Endodermal cell (in vitro differentiated cells): ENCODE results near the gene CISD1. TPM values are rescaled to one million over a fixed set of nuclear protein-coding genes. Genes with fewer than 3 reads are reported as not detected.

Experiments
- DNase-seq: peaks from one replicate; pipeline ENCODE4 v3.0.0-alpha.2; 2017
- H3K27ac ChIP-seq: 2 replicates; pipeline ENCODE4 v1.5.1; 2013; ENCODE audit warnings: mild to moderate bottlenecking, low read depth, low read length, moderate library complexity
- H3K27me3 ChIP-seq: 2 replicates; pipeline ENCODE4 v1.6.1; 2013; ENCODE audit warnings: mild to moderate bottlenecking, low read length, moderate library complexity; ENCODE audit not compliant: insufficient read depth, control insufficient read depth, poor library complexity, severe bottlenecking
- H3K36me3 ChIP-seq: 2 replicates; pipeline ENCODE4 v1.7.0; 2013; ENCODE audit warnings: mild to moderate bottlenecking, low read length, moderate library complexity; ENCODE audit not compliant: control insufficient read depth, insufficient read depth
- H3K4me1 ChIP-seq: one replicate; pipeline ENCODE4 v1.7.0; 2013; ENCODE audit warnings: low read length; ENCODE audit not compliant: control insufficient read depth, insufficient read depth
- H3K4me3 ChIP-seq: 2 replicates; pipeline ENCODE4 v1.5.1; 2013; ENCODE audit warnings: mild to moderate bottlenecking, low read length, moderate library complexity
- H3K9ac ChIP-seq: 2 replicates; pipeline ENCODE4 v1.6.1; 2013; ENCODE audit warnings: mild to moderate bottlenecking, low read length, moderate library complexity; ENCODE audit not compliant: poor library complexity, severe bottlenecking; ENCODE audit errors: extremely low read depth
- H3K9me3 ChIP-seq: 2 replicates; pipeline ENCODE4 v1.6.1; 2013; ENCODE audit warnings: mild to moderate bottlenecking, low read length, moderate library complexity; ENCODE audit not compliant: control insufficient read depth
- H3K27ac Mint-ChIP-seq: 2 replicates; pipeline ENCODE4 v1.8.0; 2020; ENCODE audit warnings: mixed read lengths
- H3K27me3 Mint-ChIP-seq: 2 replicates; pipeline ENCODE4 v1.8.0; 2021; ENCODE audit warnings: mild to moderate bottlenecking, mixed read lengths; ENCODE audit not compliant: insufficient read depth
- H3K36me3 Mint-ChIP-seq: 2 replicates; pipeline ENCODE4 v1.8.0; 2020; ENCODE audit warnings: low read depth, mixed read lengths
- H3K4me1 Mint-ChIP-seq: 2 replicates; pipeline ENCODE4 v1.8.0; 2020; ENCODE audit warnings: mixed read lengths
- H3K4me3 Mint-ChIP-seq: 2 replicates; pipeline ENCODE4 v1.8.0; 2020; ENCODE audit warnings: mild to moderate bottlenecking, moderate library complexity, mixed read lengths
- H3K9me3 Mint-ChIP-seq: 2 replicates; pipeline ENCODE4 v1.8.0; 2020; ENCODE audit warnings: mild to moderate bottlenecking, mixed read lengths
- WGBS, 2 experiments: methylation state at CpG; one replicate each; pipeline versions ENCODE4 v1.1.5 to v1.1.7; 2013; ENCODE audit warnings: missing lambda C conversion rate in 2 of 2, mixed read lengths in 1 of 2; ENCODE audit not compliant: insufficient coverage in 1 of 2, insufficient read length in 1 of 2; 5-methylcytosine and 5-hydroxymethylcytosine counted together
- long read RNA-seq, 4 experiments: library from polyadenylated mRNA in 2 of 4; library from RNA in 1 of 4; library from capped mRNA in 1 of 4; stranded (forward) in 3 of 4; unstranded in 1 of 4; transcript quantifications; one replicate each; pipeline ENCODE4 v2.0.0, GENCODE V29; 2020 to 2021; ENCODE audit warnings: inconsistent platforms in 1 of 4
- polyA plus RNA-seq, 2 experiments: library from polyadenylated mRNA; stranded (reverse); fragments of 50-300 nt; gene quantifications; one replicate each; pipeline ENCODE4 v1.2.3, GENCODE V29; 2013
- total RNA-seq, 2 donors: library from RNA; stranded (reverse); fragmentation: NEBNext Ultra II Directional in 1 of 2; extraction: Animal tissue kit (Norgen Biotek cat#: 25700) in 1 of 2; gene quantifications; 2 replicates in 1 of 2; 3 replicates in 1 of 2; pipeline ENCODE4 v1.2.1, GENCODE V29; 2021
- TF ChIP-seq, protein P1 (sequence below): fragments of 200-600 bp; sonication (generic); conservative IDR thresholded peaks from 2 replicates; pipeline ENCODE4 v1.5.0; 2021; ENCODE audit warnings: antibody characterized with exemption, mild to moderate bottlenecking

CISD1 gene
- 10 to 100 TPM; 33.9 to 39.0 TPM for total RNA-seq
- polyA plus RNA-seq (2013, experiment 1 of 2) = 28.7 TPM
- polyA plus RNA-seq (2013, experiment 2 of 2) = 32.6 TPM
- long read RNA-seq, experiment 1, transcript CISD1-201 (3 exons, 2,479 nt) = major isoform, 17 of 20 reads
- long read RNA-seq, experiment 1, partial matches to known transcripts = 2 of 20 reads
- long read RNA-seq, experiment 1, other reads (novel, unspliced or antisense) = 1 of 20 reads
- long read RNA-seq, experiment 2, transcript CISD1-201 (3 exons, 2,479 nt) = major isoform, 34 of 36 reads
- long read RNA-seq, experiment 2, partial matches to known transcripts = 1 of 36 reads
- long read RNA-seq, experiment 2, other reads (novel, unspliced or antisense) = 1 of 36 reads
- long read RNA-seq, experiment 3, transcript CISD1-201 (3 exons, 2,479 nt) = major isoform, 18 of 21 reads
- long read RNA-seq, experiment 3, partial matches to known transcripts = 1 of 21 reads
- long read RNA-seq, experiment 3, other reads (novel, unspliced or antisense) = 2 of 21 reads
- long read RNA-seq, experiment 4, transcript CISD1-201 (3 exons, 2,479 nt) = major isoform, 34 of 35 reads
- long read RNA-seq, experiment 4, partial matches to known transcripts = 0 of 35 reads
- long read RNA-seq, experiment 4, other reads (novel, unspliced or antisense) = 1 of 35 reads

DNA sequence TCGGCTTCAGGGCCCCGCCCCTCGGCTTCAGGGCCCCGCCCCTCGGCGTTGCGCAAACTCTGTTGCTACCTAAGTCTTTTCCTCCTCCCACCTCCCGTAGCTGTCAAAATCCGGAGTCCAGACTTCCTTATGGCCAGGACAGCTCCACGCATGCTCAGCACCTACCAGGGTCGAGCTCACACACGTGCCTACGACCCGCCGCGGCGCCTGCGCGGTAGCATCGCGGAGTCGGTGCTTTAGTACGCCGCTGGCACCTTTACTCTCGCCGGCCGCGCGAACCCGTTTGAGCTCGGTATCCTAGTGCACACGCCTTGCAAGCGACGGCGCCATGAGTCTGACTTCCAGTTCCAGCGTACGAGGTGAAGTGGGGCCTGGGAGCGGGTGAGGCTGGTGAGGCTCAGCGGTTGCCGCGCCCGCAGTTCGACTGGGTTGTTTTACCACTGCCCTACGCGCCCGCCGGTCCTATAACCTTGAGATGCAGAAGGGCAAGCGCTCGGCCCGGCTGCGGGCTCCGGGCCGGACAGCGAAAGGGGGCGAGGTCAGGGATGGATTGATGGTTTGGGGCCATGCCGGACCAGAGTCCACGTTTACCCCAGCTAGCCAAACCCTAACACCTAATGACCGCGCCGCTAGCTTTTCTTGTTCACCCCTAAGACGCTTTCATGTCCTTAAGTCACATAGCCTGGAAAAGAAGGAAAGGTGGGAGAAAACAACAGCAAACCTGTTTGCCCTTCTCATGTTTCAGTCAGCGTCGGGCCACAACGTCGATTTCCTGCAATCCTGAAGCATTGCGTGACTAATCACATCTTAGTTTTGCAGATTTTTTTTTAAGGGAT lies at the start of gene CISD1:
Gene CISD1, plus strand, starts transcription at position 217 of the 836 bp plus-strand sequence. Its CDS starts 112 bp downstream, at position 329.
- no peaks in the 10 kb centered on the region for H3K9me3 ChIP-seq
- peak within 1 kb of the TSS; percentile 89 for H3K4me3 ChIP-seq
- peaks cover 4% of the 10 kb centered on the region for H3K4me1 ChIP-seq
- no peaks in the 10 kb centered on the region for H3K36me3 ChIP-seq
- peak within 1 kb of the TSS; percentile 62 for H3K9ac ChIP-seq
- no peaks in the 10 kb centered on the region for H3K27me3 ChIP-seq
- H3K27ac ChIP-seq = peak within 1 kb of the TSS; percentile 39
- Mint-ChIP-seq H3K4me3 (peak within 1 kb of the TSS; percentile 89), H3K9me3 (no peaks in the 10 kb centered on the region), H3K4me1 (peaks cover 22% of the 10 kb centered on the region), H3K27ac (peak within 1 kb of the TSS; percentile 98), H3K36me3 (peaks cover 9% of the 10 kb centered on the region), H3K27me3 (no peaks in the 10 kb centered on the region)
- peak; percentile 99 for DNase-seq
- TF ChIP-seq, protein P1, sequence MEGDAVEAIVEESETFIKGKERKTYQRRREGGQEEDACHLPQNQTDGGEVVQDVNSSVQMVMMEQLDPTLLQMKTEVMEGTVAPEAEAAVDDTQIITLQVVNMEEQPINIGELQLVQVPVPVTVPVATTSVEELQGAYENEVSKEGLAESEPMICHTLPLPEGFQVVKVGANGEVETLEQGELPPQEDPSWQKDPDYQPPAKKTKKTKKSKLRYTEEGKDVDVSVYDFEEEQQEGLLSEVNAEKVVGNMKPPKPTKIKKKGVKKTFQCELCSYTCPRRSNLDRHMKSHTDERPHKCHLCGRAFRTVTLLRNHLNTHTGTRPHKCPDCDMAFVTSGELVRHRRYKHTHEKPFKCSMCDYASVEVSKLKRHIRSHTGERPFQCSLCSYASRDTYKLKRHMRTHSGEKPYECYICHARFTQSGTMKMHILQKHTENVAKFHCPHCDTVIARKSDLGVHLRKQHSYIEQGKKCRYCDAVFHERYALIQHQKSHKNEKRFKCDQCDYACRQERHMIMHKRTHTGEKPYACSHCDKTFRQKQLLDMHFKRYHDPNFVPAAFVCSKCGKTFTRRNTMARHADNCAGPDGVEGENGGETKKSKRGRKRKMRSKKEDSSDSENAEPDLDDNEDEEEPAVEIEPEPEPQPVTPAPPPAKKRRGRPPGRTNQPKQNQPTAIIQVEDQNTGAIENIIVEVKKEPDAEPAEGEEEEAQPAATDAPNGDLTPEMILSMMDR = no peak
- WGBS, 2 experiments = 0 to 1% methylated on average over 11 to 66 of the region's 66 CpGs

DNA sequence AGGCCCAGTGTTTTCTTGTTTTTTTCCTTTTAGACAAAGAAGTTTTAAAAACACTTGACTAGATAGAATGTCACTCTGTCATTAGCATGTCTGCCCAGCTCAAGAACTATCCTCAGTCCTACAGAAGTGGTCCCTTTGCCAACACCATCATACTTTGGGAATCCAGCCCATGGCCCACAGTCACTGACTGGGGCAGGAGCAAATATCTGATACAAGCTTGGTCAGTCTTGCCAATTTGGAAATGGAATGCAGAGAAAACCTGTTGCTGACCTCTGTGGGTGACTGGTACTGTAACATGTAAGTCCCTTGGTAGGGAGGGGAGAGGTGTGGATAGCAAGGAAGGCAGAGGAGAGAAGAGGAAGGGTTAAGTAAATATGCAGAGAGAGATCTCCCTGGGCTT lies 49.1 kb upstream of the CISD1 start:
- Histone ChIP-seq H3K4me3 (no peak overlapping the region), H3K9ac (no peak overlapping the region), H3K4me1 (peaks cover 7% of the 10 kb centered on the region), H3K27me3 (no peaks in the 10 kb centered on the region), H3K27ac (no peak overlapping the region), H3K36me3 (peaks cover 8% of the 10 kb centered on the region), H3K9me3 (no peaks in the 10 kb centered on the region)
- DNase-seq = no peak
- H3K27ac Mint-ChIP-seq = no peak overlapping the region
- H3K36me3 Mint-ChIP-seq = peaks cover 18% of the 10 kb centered on the region
- peaks cover 19% of the 10 kb centered on the region for H3K4me1 Mint-ChIP-seq
- H3K27me3 Mint-ChIP-seq = no peaks in the 10 kb centered on the region
- no peak overlapping the region for H3K4me3 Mint-ChIP-seq
- TF ChIP-seq, protein P1 = no peak
- no peaks in the 10 kb centered on the region for H3K9me3 Mint-ChIP-seq

DNA sequence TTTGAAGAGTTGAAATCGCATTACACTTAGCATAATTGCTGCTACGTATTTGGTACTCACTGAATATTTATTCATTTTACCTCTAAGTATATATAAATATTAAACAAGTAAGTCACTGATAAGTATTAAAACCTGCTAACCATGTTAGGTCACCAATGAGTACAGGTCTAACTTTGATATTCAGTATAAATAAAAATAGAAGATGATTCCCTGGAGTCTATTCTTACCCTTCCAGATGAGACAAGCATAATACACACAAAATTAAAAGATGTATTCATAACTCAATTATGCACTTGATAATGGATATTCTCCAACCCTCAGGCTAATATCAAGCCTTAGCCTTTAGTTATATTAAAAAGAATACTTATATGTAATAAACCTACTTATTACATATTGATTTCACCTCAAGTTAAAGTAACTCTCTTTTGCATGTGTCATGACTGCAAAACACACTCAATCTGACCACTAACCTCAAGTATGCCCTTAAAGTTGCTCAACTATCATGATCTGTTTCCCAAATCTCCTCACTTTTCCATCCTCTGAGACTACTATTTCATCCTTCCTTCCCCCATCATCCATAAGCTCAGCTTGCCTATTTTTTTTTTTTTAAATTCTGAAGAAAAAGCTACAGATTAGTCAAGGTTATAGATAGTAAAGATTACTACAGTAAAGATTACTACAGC lies 48.1 kb upstream of the CISD1 start:
- 91 to 100% methylated on average over 1 of the region's 2 CpGs for WGBS, 2 experiments
- H3K4me3 Mint-ChIP-seq = no peak overlapping the region
- Histone ChIP-seq H3K4me1 (peaks cover 7% of the 10 kb centered on the region), H3K27me3 (no peaks in the 10 kb centered on the region), H3K9ac (no peak overlapping the region), H3K36me3 (peaks cover 6% of the 10 kb centered on the region), H3K9me3 (no peaks in the 10 kb centered on the region), H3K27ac (no peak overlapping the region), H3K4me3 (no peak overlapping the region)
- no peaks in the 10 kb centered on the region for H3K27me3 Mint-ChIP-seq
- DNase-seq = no peak
- TF ChIP-seq, protein P1 = no peak
- no peaks in the 10 kb centered on the region for H3K9me3 Mint-ChIP-seq
- H3K4me1 Mint-ChIP-seq = peaks cover 19% of the 10 kb centered on the region
- peaks cover 13% of the 10 kb centered on the region for H3K36me3 Mint-ChIP-seq
- no peak overlapping the region for H3K27ac Mint-ChIP-seq
